ENCODE measurements around the gene GLIPR1L2. TPM values are rescaled to one million over a fixed set of nuclear protein-coding genes. Genes with fewer than 3 reads are reported as not detected.
A peak's percentile ranks its signal among the peaks of the same experiment; 100 is the strongest.

GLIPR1L2 gene
- total and polyA plus RNA-seq, 2 donors: 0.57 to 2.1 TPM

- Histone ChIP-seq H3K27me3 (ENCODE audit: control insufficient read depth in 2 of 2, insufficient read depth in 1 of 2, low read length in 1 of 2) (no peaks in the 10 kb centered on the region), H3K36me3 (ENCODE audit: control insufficient read depth in 2 of 2, insufficient read depth in 2 of 2, low read length in 1 of 2) (no peaks in the 10 kb centered on the region), H3K4me1 (ENCODE audit: control insufficient read depth in 2 of 2, insufficient read depth in 2 of 2, low read length in 2 of 2) (no peaks in the 10 kb centered on the region), H3K9me3 (ENCODE audit: control insufficient read depth in 2 of 2, insufficient read depth in 1 of 2, low read length in 1 of 2) (peaks cover 0 to 5% of the 10 kb centered on the region in 2 donors), H3K4me3 (ENCODE audit: low read length in 2 of 2) (no peak overlapping the region), H3K27ac (ENCODE audit: low read depth in 1 of 2, low read length in 1 of 2) (no peak overlapping the region)
- no peak for DNase-seq (ENCODE audit: low read depth in 6 of 9, low spot score in 9 of 9)
Measured at GRCh38 chr12:75364919-75365318, 26.0 kb upstream of the GLIPR1L2 start.

- H3K36me3 ChIP-seq (ENCODE audit: control insufficient read depth in 2 of 2, insufficient read depth in 2 of 2, low read length in 1 of 2): no peaks in the 10 kb centered on the region
- no peaks in the 10 kb centered on the region for H3K27me3 ChIP-seq (ENCODE audit: control insufficient read depth in 2 of 2, insufficient read depth in 1 of 2, low read length in 1 of 2)
- no peak overlapping the region for H3K27ac ChIP-seq (ENCODE audit: low read depth in 1 of 2, low read length in 1 of 2)
- H3K4me3 ChIP-seq (ENCODE audit: low read length in 2 of 2): no peak overlapping the region
- H3K9me3 ChIP-seq (ENCODE audit: control insufficient read depth in 2 of 2, insufficient read depth in 1 of 2, low read length in 1 of 2): no peaks in the 10 kb centered on the region
- no peaks in the 10 kb centered on the region for H3K4me1 ChIP-seq (ENCODE audit: control insufficient read depth in 2 of 2, insufficient read depth in 2 of 2, low read length in 2 of 2)
- DNase-seq (ENCODE audit: low read depth in 6 of 9, low spot score in 9 of 9): no peak
- WGBS: 97% methylated on average over 1 of the region's 1 CpG
Measured at GRCh38 chr12:75366629-75367028, 24.3 kb upstream of the GLIPR1L2 start.

DNA sequence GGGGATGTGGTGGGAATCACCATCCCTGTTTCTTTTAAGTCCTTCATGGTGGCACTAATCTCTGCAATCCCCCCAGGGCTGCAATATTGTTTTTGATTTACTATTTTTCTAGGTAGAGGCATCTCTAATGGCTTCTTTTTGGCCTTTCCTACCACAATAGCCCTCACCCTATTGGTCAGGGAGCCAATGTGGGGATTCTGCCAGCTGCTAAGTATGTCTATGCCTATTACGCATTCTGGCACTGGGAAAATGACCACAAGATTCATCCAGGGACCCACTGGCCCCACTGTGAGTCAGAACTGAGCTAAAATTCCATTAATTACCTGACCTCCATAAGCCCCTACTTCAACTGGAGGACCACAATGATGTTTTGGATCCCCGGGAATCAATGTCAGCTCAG, 15.9 kb upstream of the GLIPR1L2 start:
- H3K4me1 ChIP-seq (ENCODE audit: control insufficient read depth in 2 of 2, insufficient read depth in 2 of 2, low read length in 2 of 2): no peaks in the 10 kb centered on the region
- H3K36me3 ChIP-seq (ENCODE audit: control insufficient read depth in 2 of 2, insufficient read depth in 2 of 2, low read length in 1 of 2): no peaks in the 10 kb centered on the region
- H3K4me3 ChIP-seq (ENCODE audit: low read length in 2 of 2): no peak overlapping the region
- DNase-seq (ENCODE audit: low read depth in 6 of 9, low spot score in 9 of 9): no peak
- H3K9me3 ChIP-seq (ENCODE audit: control insufficient read depth in 2 of 2, insufficient read depth in 1 of 2, low read length in 1 of 2): no peaks in the 10 kb centered on the region
- no peak overlapping the region for H3K27ac ChIP-seq (ENCODE audit: low read depth in 1 of 2, low read length in 1 of 2)
- 97% methylated on average over 2 of the region's 2 CpGs for WGBS
- H3K27me3 ChIP-seq (ENCODE audit: control insufficient read depth in 2 of 2, insufficient read depth in 1 of 2, low read length in 1 of 2): no peaks in the 10 kb centered on the region

DNA sequence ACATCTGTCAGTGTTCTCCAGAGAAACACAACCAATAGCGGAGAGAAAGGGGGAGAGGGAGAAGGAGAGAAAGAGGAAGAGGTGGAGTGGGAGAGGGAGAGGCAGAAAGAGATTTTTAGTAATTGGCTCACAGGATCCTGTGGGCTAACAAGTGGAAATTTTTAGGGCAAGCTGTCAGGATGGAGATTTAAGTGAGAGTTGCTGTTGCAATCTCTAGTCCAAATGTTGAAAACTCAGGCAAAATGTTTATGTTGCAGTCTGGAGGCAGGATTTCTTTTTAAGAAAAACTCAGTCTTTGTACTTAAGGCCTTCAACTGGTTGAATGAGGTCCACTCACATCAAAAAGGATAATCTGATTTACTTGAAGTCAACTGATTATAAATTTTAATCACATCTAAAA, 12.5 kb upstream of the GLIPR1L2 start:
- 98% methylated on average over 1 of the region's 1 CpG for WGBS
- Histone ChIP-seq H3K27me3 (ENCODE audit: control insufficient read depth in 2 of 2, insufficient read depth in 1 of 2, low read length in 1 of 2) (no peaks in the 10 kb centered on the region), H3K9me3 (ENCODE audit: control insufficient read depth in 2 of 2, insufficient read depth in 1 of 2, low read length in 1 of 2) (no peaks in the 10 kb centered on the region), H3K27ac (ENCODE audit: low read depth in 1 of 2, low read length in 1 of 2) (no peak overlapping the region), H3K4me1 (ENCODE audit: control insufficient read depth in 2 of 2, insufficient read depth in 2 of 2, low read length in 2 of 2) (no peaks in the 10 kb centered on the region), H3K4me3 (ENCODE audit: low read length in 2 of 2) (no peak overlapping the region), H3K36me3 (ENCODE audit: control insufficient read depth in 2 of 2, insufficient read depth in 2 of 2, low read length in 1 of 2) (no peaks in the 10 kb centered on the region)
- DNase-seq (ENCODE audit: low read depth in 6 of 9, low spot score in 9 of 9): no peak

DNA sequence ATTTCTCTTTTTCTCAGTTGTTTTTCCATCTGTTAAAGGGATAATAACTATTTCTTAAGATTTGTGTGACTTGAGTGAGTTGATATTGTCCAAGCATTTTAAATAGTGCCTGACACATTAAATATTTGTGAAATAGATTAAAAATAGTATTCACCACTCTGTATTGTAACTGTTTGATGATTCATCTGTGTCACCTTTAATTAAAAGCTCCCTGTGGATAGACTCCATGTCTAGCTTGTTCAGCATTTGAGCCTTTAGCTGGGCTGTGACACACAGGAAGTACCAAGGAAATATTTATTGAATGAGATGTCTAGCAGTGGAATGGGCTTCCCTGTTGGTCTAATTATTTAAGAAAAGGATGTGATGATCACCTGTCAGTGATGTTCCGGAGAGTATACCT, 1.8 kb upstream of the GLIPR1L2 start:
- DNase-seq (ENCODE audit: low read depth in 6 of 9, low spot score in 9 of 9): no peak
- Histone ChIP-seq H3K27ac (ENCODE audit: low read depth in 1 of 2, low read length in 1 of 2) (no peak overlapping the region), H3K27me3 (ENCODE audit: control insufficient read depth in 2 of 2, insufficient read depth in 1 of 2, low read length in 1 of 2) (no peaks in the 10 kb centered on the region), H3K4me1 (ENCODE audit: control insufficient read depth in 2 of 2, insufficient read depth in 2 of 2, low read length in 2 of 2) (peaks cover 4 to 8% of the 10 kb centered on the region in 2 donors), H3K9me3 (ENCODE audit: control insufficient read depth in 2 of 2, insufficient read depth in 1 of 2, low read length in 1 of 2) (no peaks in the 10 kb centered on the region), H3K36me3 (ENCODE audit: control insufficient read depth in 2 of 2, insufficient read depth in 2 of 2, low read length in 1 of 2) (no peaks in the 10 kb centered on the region), H3K4me3 (ENCODE audit: low read length in 2 of 2) (no peak overlapping the region)
- 96% methylated on average over 1 of the region's 1 CpG for WGBS

DNA sequence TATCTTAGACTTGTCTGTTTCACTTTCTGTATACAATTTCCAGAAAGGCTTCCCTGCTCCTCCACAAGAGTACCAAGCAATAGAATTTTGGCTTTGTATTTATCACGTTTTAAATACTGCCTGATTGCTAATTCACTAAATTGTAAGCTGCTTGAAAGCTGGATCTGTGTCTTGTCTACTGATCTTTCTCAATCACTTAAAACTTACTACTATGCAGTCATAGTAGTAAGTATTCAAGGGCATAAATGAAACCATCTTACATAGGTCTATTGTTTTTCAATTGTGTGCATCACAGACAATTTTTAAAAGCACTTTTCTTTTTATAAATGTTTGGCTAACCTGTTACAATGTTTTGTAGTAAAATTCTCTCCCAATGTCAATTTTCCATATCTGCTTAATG, 1.2 kb upstream of the GLIPR1L2 start:
- WGBS: 33% methylated on average over 1 of the region's 1 CpG

GRCh38 chr12:75390156-75390898, 562 bp upstream of the GLIPR1L2 start:
- H3K36me3 ChIP-seq (ENCODE audit: control insufficient read depth in 2 of 2, insufficient read depth in 2 of 2, low read length in 1 of 2): no peaks in the 10 kb centered on the region

More for the DNA sequence above, 1.2 kb upstream of the GLIPR1L2 start:
- Histone ChIP-seq H3K4me1 (ENCODE audit: control insufficient read depth in 2 of 2, insufficient read depth in 2 of 2, low read length in 2 of 2) (peaks cover 4 to 8% of the 10 kb centered on the region in 2 donors), H3K9me3 (ENCODE audit: control insufficient read depth in 2 of 2, insufficient read depth in 1 of 2, low read length in 1 of 2) (no peaks in the 10 kb centered on the region), H3K36me3 (ENCODE audit: control insufficient read depth in 2 of 2, insufficient read depth in 2 of 2, low read length in 1 of 2) (no peaks in the 10 kb centered on the region), H3K4me3 (ENCODE audit: low read length in 2 of 2) (no peak overlapping the region), H3K27me3 (ENCODE audit: control insufficient read depth in 2 of 2, insufficient read depth in 1 of 2, low read length in 1 of 2) (no peaks in the 10 kb centered on the region), H3K27ac (ENCODE audit: low read depth in 1 of 2, low read length in 1 of 2) (no peak overlapping the region)
- peak in 1 of 9 donors; percentile 8 for DNase-seq (ENCODE audit: low read depth in 6 of 9, low spot score in 9 of 9)

DNA sequence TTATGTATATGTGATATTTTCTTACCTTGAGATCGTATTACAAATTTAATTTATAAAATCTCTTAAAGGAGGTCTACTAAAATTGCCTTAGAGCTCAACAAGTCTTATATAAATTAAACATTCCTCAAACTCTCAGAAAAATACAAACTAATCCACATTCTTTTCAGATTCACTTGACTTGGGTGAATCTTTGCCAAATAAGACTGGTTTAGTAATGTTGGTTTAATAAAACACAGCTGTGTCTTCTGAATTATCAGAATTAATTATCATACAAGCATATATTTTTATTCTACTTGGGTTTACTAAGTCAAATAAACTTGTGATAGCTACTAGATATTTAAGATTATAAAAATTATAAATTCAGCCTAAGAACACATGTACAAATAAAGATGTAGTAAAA, 13.3 kb downstream of the GLIPR1L2 start:
- DNase-seq (ENCODE audit: low read depth in 6 of 9, low spot score in 9 of 9): no peak
- WGBS: 96% methylated on average over 1 of the region's 1 CpG
- no peaks in the 10 kb centered on the region for H3K4me1 ChIP-seq (ENCODE audit: control insufficient read depth in 2 of 2, insufficient read depth in 2 of 2, low read length in 2 of 2)
- no peaks in the 10 kb centered on the region for H3K27me3 ChIP-seq (ENCODE audit: control insufficient read depth in 2 of 2, insufficient read depth in 1 of 2, low read length in 1 of 2)
- no peak overlapping the region for H3K4me3 ChIP-seq (ENCODE audit: low read length in 2 of 2)
- no peaks in the 10 kb centered on the region for H3K9me3 ChIP-seq (ENCODE audit: control insufficient read depth in 2 of 2, insufficient read depth in 1 of 2, low read length in 1 of 2)
- H3K27ac ChIP-seq (ENCODE audit: low read depth in 1 of 2, low read length in 1 of 2): no peak overlapping the region
- no peaks in the 10 kb centered on the region for H3K36me3 ChIP-seq (ENCODE audit: control insufficient read depth in 2 of 2, insufficient read depth in 2 of 2, low read length in 1 of 2)

More at GRCh38 chr12:75390156-75390898, 562 bp upstream of the GLIPR1L2 start:
- Histone ChIP-seq H3K27ac (ENCODE audit: low read depth in 1 of 2, low read length in 1 of 2) (peak overlapping the region; percentile 38 to 96), H3K27me3 (ENCODE audit: control insufficient read depth in 2 of 2, insufficient read depth in 1 of 2, low read length in 1 of 2) (no peaks in the 10 kb centered on the region), H3K4me1 (ENCODE audit: control insufficient read depth in 2 of 2, insufficient read depth in 2 of 2, low read length in 2 of 2) (peaks cover 4 to 8% of the 10 kb centered on the region in 2 donors), H3K4me3 (ENCODE audit: low read length in 2 of 2) (peak overlapping the region; percentile 65 to 80), H3K9me3 (ENCODE audit: control insufficient read depth in 2 of 2, insufficient read depth in 1 of 2, low read length in 1 of 2) (no peaks in the 10 kb centered on the region)
- WGBS: 46% methylated on average over 6 of the region's 6 CpGs
- peak in 1 of 9 donors; percentile 9 for DNase-seq (ENCODE audit: low read depth in 6 of 9, low spot score in 9 of 9)

DNA sequence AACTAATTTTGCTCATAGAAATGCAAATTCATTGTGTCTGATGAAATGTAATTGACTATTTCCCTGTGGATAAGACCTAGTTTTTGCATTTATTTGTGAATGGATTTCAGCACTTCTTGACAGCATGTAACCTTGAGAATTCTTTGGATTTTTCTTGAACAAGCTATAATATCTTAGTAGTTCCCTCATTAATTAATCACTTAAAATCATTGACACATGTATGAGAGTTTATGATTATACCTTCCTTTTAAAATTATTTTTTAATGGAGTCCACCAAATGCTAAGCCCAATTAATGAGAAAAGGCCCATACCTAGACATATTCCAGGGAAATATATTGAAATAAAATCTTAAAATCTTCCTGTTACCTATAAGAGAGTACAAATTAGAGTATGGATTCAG, 16.8 kb downstream of the GLIPR1L2 start:
- Histone ChIP-seq H3K36me3 (ENCODE audit: control insufficient read depth in 2 of 2, insufficient read depth in 2 of 2, low read length in 1 of 2) (no peaks in the 10 kb centered on the region), H3K27me3 (ENCODE audit: control insufficient read depth in 2 of 2, insufficient read depth in 1 of 2, low read length in 1 of 2) (no peaks in the 10 kb centered on the region), H3K4me3 (ENCODE audit: low read length in 2 of 2) (no peak overlapping the region), H3K4me1 (ENCODE audit: control insufficient read depth in 2 of 2, insufficient read depth in 2 of 2, low read length in 2 of 2) (no peaks in the 10 kb centered on the region), H3K9me3 (ENCODE audit: control insufficient read depth in 2 of 2, insufficient read depth in 1 of 2, low read length in 1 of 2) (no peaks in the 10 kb centered on the region), H3K27ac (ENCODE audit: low read depth in 1 of 2, low read length in 1 of 2) (no peak overlapping the region)
- no peak for DNase-seq (ENCODE audit: low read depth in 6 of 9, low spot score in 9 of 9)
